Keratinocyte (primary cell): ENCODE data around the gene TOX2. TPM values are rescaled to one million over a fixed set of nuclear protein-coding genes. Genes with fewer than 3 reads are reported as not detected.

Experiments
- DNase-seq: peaks from one replicate; pipeline ENCODE4 v3.0.0-alpha.2; 2011; ENCODE audit warnings: low read depth, missing footprints, low spot score
- FAIRE-seq: peaks from 2 replicates; lab custom pipeline; 2011; peaks lifted over from hg19 to GRCh38; lab: Jason Lieb, UNC
- H2AFZ ChIP-seq: 2 replicates; pipeline ENCODE4 v1.6.0; 2012; ENCODE audit warnings: low read length, control low read depth, inconsistent platforms; ENCODE audit not compliant: control insufficient read depth
- H3K27ac ChIP-seq: 2 replicates; pipeline ENCODE4 v1.5.1; 2011; ENCODE audit warnings: low read length; ENCODE audit not compliant: control insufficient read depth, insufficient read depth
- H3K27me3 ChIP-seq: 3 replicates; pipeline ENCODE4 v1.6.0; 2011; ENCODE audit warnings: low read length; ENCODE audit not compliant: control insufficient read depth, insufficient read depth; ENCODE audit errors: extremely low read depth
- H3K36me3 ChIP-seq, 2 experiments: 2 replicates in 1 of 2; 3 replicates in 1 of 2; pipeline ENCODE4 v1.5.1; 2011; ENCODE audit warnings: low read length in 2 of 2, mild to moderate bottlenecking in 1 of 2; ENCODE audit not compliant: control insufficient read depth in 2 of 2, insufficient read depth in 2 of 2; ENCODE audit errors: extremely low read depth in 1 of 2
- H3K4me1 ChIP-seq: 3 replicates; pipeline ENCODE4 v1.5.1; 2011; ENCODE audit warnings: low read length; ENCODE audit not compliant: control insufficient read depth, insufficient read depth; ENCODE audit errors: extremely low read depth
- H3K4me2 ChIP-seq: 3 replicates; pipeline ENCODE4 v1.6.0; 2011; ENCODE audit warnings: low read depth, low read length; ENCODE audit not compliant: control insufficient read depth, insufficient read depth; ENCODE audit errors: extremely low read depth
- H3K4me3 ChIP-seq, 3 experiments: fragments of 200-600 bp in 1 of 3; sonication (generic) in 1 of 3; 2 replicates in 2 of 3; 3 replicates in 1 of 3; pipeline ENCODE4 v1.5.1; 2011 to 2016; ENCODE audit warnings: low read length in 3 of 3, mild to moderate bottlenecking in 3 of 3, control low read depth in 2 of 3, inconsistent platforms in 1 of 3, low read depth in 1 of 3, mixed read lengths in 1 of 3, mixed run types in 1 of 3, moderate library complexity in 1 of 3; ENCODE audit not compliant: control insufficient read depth in 2 of 3, insufficient read depth in 2 of 3; ENCODE audit errors: extremely low read depth in 1 of 3
- H3K79me2 ChIP-seq: 2 replicates; pipeline ENCODE4 v1.6.0; 2012; ENCODE audit warnings: low read length; ENCODE audit not compliant: control insufficient read depth, insufficient read depth
- H3K9ac ChIP-seq: 3 replicates; pipeline ENCODE4 v1.6.0; 2011; ENCODE audit warnings: low read length; ENCODE audit not compliant: control insufficient read depth, insufficient read depth; ENCODE audit errors: extremely low read depth
- H3K9me1 ChIP-seq: 3 replicates; pipeline ENCODE4 v1.6.0; 2011; ENCODE audit warnings: low read length; ENCODE audit not compliant: control insufficient read depth, insufficient read depth; ENCODE audit errors: extremely low read depth
- H3K9me3 ChIP-seq: 2 replicates; pipeline ENCODE4 v1.5.1; 2012; ENCODE audit warnings: low read depth, low read length; ENCODE audit not compliant: control insufficient read depth
- H4K20me1 ChIP-seq: 3 replicates; pipeline ENCODE4 v1.6.0; 2011; ENCODE audit warnings: low read length; ENCODE audit not compliant: control insufficient read depth, insufficient read depth; ENCODE audit errors: extremely low read depth
- CTCF ChIP-seq, 3 experiments: IDR thresholded peaks in 1 of 3; conservative IDR thresholded peaks in 1 of 3; optimal IDR thresholded peaks in 1 of 3; 2 replicates in 2 of 3; 3 replicates in 1 of 3; pipeline versions ENCODE3 to v1.5.1; 2011; ENCODE audit warnings: low read length in 3 of 3, mild to moderate bottlenecking in 3 of 3, moderate library complexity in 2 of 3, control low read depth in 1 of 3, inconsistent platforms in 1 of 3; ENCODE audit not compliant: insufficient read depth in 2 of 3; ENCODE audit errors: extremely low read depth in 1 of 3
- EZH2 ChIP-seq: IDR thresholded peaks from one replicate; pipeline ENCODE4 v1.6.1; 2012; ENCODE audit warnings: inconsistent platforms, mild to moderate bottlenecking, low read length, moderate library complexity
- dilution Hi-C: fragments of 300-500 bp; cut with MboI; formaldehyde crosslinking; loops from one replicate; pipeline ENCODE4 v1.7.0; 2020; ENCODE audit warnings: low sequenced_read_pairs; ENCODE audit not compliant: extremely low pct_ligation_motif_present
- polyA plus RNA-seq, 5 experiments: library from polyadenylated mRNA; depleted of rRNA in 3 of 5; stranded (reverse) in 3 of 5; stranded (forward) in 1 of 5; unstranded in 1 of 5; fragments of >200 nt; gene quantifications; 1 replicate in 1 of 5; 2 replicates in 3 of 5; 3 replicates in 1 of 5; pipeline versions ENCODE4 v1.2.1 to v1.2.3, GENCODE V29; 2011 to 2012; ENCODE audit warnings: missing spikeins in 2 of 5, low read depth in 1 of 5, low replicate concordance in 1 of 5

TOX2 gene
- polyA plus RNA-seq, 1 donor (not counting 4 experiments of a cell fraction or from before 2014, with no cell fraction given) = 0.20 TPM

GRCh38 chr20:43969028-43969447 is 54.4 kb downstream of the TOX2 start:
- Histone ChIP-seq H3K27ac (no peak overlapping the region), H3K9me1 (no peaks in the 10 kb centered on the region), H3K79me2 (no peaks in the 10 kb centered on the region), H4K20me1 (no peaks in the 10 kb centered on the region), H3K4me1 (peaks cover 5% of the 10 kb centered on the region), H3K36me3 (no peaks in the 10 kb centered on the region), H3K9ac (no peak overlapping the region), H3K4me3 (no peak overlapping the region), H3K27me3 (peaks cover 8% of the 10 kb centered on the region), H3K9me3 (no peaks in the 10 kb centered on the region), H3K4me2 (no peak overlapping the region), H2AFZ (no peak overlapping the region)
- no peak for DNase-seq
- no peak for FAIRE-seq
- TF ChIP-seq EZH2 = no peak
- dilution Hi-C loops = no loop called here

DNA sequence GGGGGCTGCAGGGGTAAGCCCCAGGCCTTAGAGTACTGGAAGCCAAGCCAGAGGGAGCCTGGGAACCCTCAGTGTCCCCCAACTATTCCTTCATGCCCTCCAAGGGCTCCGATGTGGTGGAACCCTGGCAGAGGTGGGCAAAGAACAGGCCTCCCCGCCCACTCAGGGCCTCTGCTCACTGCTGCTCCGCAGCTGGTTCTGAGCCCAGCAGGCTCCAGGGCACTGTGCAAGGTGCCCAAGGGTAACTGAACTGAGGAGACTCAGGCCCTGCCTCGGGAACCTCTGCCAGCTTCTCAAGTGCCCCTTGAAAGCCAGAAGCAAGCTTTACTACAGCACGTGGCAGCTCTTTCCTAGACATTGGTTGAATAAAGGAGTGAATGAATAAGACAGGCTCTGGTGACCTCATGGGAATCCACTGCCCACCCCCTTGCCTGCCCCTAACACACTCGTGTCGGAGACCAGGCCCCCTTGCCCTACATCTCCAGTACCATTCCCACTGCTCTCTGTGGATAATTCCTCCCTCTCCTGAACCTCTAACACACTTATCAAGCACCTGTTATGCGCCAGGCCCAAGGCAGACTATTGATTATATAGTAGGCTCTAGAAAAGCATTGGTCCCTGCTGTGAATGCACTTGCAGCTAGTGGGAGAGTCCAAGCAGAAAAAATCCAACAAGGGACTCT is 55.0 kb downstream of the TOX2 start:
- H4K20me1 ChIP-seq = no peaks in the 10 kb centered on the region
- no peak for TF ChIP-seq CTCF (optimal IDR thresholded peaks at IDR 0.05 in 1 of 3, IDR thresholded peaks at IDR 0.05 in 1 of 3, conservative IDR thresholded peaks at IDR 0.05 in 1 of 3; ENCODE audit: extremely low read depth in 1 of 3, insufficient read depth in 2 of 3, low read length in 3 of 3)
- TF ChIP-seq EZH2 = no peak
- FAIRE-seq (no peak), DNase-seq (no peak)
- H3K4me2 ChIP-seq = no peak overlapping the region
- no peaks in the 10 kb centered on the region for H3K9me3 ChIP-seq
- no peak overlapping the region for H3K4me3 ChIP-seq
- peaks cover 5% of the 10 kb centered on the region for H3K4me1 ChIP-seq
- no peaks in the 10 kb centered on the region for H3K36me3 ChIP-seq
- H3K27me3 ChIP-seq = peaks cover 8% of the 10 kb centered on the region
- H2AFZ ChIP-seq = no peak overlapping the region
- H3K9ac ChIP-seq = no peak overlapping the region
- no peaks in the 10 kb centered on the region for H3K9me1 ChIP-seq
- dilution Hi-C loops = no loop called here
- no peak overlapping the region for H3K27ac ChIP-seq
- no peaks in the 10 kb centered on the region for H3K79me2 ChIP-seq

DNA sequence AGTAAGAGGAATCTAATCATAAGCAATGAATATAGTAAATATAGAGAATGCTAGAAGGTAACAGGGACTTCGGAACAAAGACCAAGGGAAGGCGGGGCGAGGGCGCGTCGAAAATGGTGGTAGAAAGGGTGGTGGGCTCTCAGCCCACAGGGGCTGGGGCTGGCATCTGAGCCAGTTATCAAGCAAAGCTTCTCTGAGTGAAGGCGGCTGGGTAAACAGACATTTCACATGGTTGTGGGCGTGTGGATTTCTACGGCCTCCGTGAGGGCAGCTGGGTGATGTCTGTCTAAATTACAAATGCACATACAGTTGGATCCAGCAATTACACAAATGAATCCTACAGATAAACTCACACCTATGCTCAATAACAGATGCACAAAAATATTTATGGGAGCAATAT is 56.6 kb downstream of the TOX2 start:
- H3K27me3 ChIP-seq = peaks cover 8% of the 10 kb centered on the region
- DNase-seq = no peak
- dilution Hi-C loops = no loop called here
- peaks cover 17% of the 10 kb centered on the region for H3K4me1 ChIP-seq
- no peak overlapping the region for H3K4me2 ChIP-seq
- no peaks in the 10 kb centered on the region for H4K20me1 ChIP-seq
- no peaks in the 10 kb centered on the region for H3K9me3 ChIP-seq
- FAIRE-seq = no peak
- no peak overlapping the region for H2AFZ ChIP-seq
- H3K36me3 ChIP-seq = no peaks in the 10 kb centered on the region
- H3K79me2 ChIP-seq = no peaks in the 10 kb centered on the region
- no peak for TF ChIP-seq EZH2
- TF ChIP-seq CTCF (optimal IDR thresholded peaks at IDR 0.05 in 1 of 3, IDR thresholded peaks at IDR 0.05 in 1 of 3, conservative IDR thresholded peaks at IDR 0.05 in 1 of 3; ENCODE audit: extremely low read depth in 1 of 3, insufficient read depth in 2 of 3, low read length in 3 of 3) = no peak
- no peak overlapping the region for H3K4me3 ChIP-seq
- H3K27ac ChIP-seq = no peak overlapping the region
- H3K9ac ChIP-seq = no peak overlapping the region
- no peaks in the 10 kb centered on the region for H3K9me1 ChIP-seq
